T-helper 1 cell treated with Interleukin-12 subunit alpha and Interleukin-12 subunit beta and Interleukin-4 antibody, amounts not matched to agents 30 μg/mL and 1 μg/mL, for 36 hours (primary cell): ENCODE data around the gene PNKD.
A peak's percentile ranks its signal among the peaks of the same experiment; 100 is the strongest.
"Not testable (repeated sequence)": the region's sequence is repeated elsewhere in the genome, so short reads cannot be mapped to it uniquely, and the experiment has no call there.

Source experiments
- H3K27ac Mint-ChIP-seq: one replicate; pipeline ENCODE4 v1.8.0; 2021; ENCODE audit warnings: mild to moderate bottlenecking, mixed read lengths
- H3K27me3 Mint-ChIP-seq: one replicate; pipeline ENCODE4 v1.8.0; 2021; ENCODE audit warnings: low read depth, mixed read lengths
- H3K36me3 Mint-ChIP-seq: one replicate; pipeline ENCODE4 v1.8.0; 2021; ENCODE audit warnings: low read depth, mixed read lengths
- H3K4me1 Mint-ChIP-seq: one replicate; pipeline ENCODE4 v1.8.0; 2021; ENCODE audit warnings: low read depth, mixed read lengths
- H3K4me3 Mint-ChIP-seq: one replicate; pipeline ENCODE4 v1.8.0; 2021; ENCODE audit warnings: mild to moderate bottlenecking, moderate library complexity, mixed read lengths
- H3K9me3 Mint-ChIP-seq: one replicate; pipeline ENCODE4 v1.8.0; 2021; ENCODE audit warnings: mixed read lengths

PNKD gene

DNA sequence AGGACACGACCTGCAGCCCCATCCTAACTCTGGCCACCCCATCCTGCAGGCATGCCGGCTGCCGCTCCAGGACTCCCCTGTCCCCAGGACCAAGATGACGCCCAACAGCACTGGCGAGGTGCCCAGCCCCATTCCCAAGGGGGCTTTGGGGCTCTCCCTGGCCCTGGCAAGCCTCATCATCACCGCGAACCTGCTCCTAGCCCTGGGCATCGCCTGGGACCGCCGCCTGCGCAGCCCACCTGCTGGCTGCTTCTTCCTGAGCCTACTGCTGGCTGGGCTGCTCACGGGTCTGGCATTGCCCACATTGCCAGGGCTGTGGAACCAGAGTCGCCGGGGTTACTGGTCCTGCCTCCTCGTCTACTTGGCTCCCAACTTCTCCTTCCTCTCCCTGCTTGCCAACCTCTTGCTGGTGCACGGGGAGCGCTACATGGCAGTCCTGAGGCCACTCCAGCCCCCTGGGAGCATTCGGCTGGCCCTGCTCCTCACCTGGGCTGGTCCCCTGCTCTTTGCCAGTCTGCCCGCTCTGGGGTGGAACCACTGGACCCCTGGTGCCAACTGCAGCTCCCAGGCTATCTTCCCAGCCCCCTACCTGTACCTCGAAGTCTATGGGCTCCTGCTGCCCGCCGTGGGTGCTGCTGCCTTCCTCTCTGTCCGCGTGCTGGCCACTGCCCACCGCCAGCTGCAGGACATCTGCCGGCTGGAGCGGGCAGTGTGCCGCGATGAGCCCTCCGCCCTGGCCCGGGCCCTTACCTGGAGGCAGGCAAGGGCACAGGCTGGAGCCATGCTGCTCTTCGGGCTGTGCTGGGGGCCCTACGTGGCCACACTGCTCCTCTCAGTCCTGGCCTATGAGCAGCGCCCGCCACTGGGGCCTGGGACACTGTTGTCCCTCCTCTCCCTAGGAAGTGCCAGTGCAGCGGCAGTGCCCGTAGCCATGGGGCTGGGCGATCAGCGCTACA lies 7.4 kb upstream of the PNKD start:
- Mint-ChIP-seq H3K9me3 (no peaks in the 10 kb centered on the region), H3K27ac (no peak overlapping the region), H3K27me3 (no peaks in the 10 kb centered on the region), H3K4me1 (peaks cover 15% of the 10 kb centered on the region), H3K4me3 (no peak overlapping the region), H3K36me3 (peaks cover 15% of the 10 kb centered on the region)

GRCh38 chr2:218263817-218264641 lies 6.3 kb upstream of the PNKD start:
- peaks cover 15% of the 10 kb centered on the region for H3K4me1 Mint-ChIP-seq
- peak overlapping the region; percentile 65 for H3K27ac Mint-ChIP-seq
- H3K9me3 Mint-ChIP-seq: no peaks in the 10 kb centered on the region
- H3K4me3 Mint-ChIP-seq: no peak overlapping the region
- H3K36me3 Mint-ChIP-seq: peaks cover 15% of the 10 kb centered on the region
- no peaks in the 10 kb centered on the region for H3K27me3 Mint-ChIP-seq

GRCh38 chr2:218264773-218265561 lies 5.4 kb upstream of the PNKD start:
- Mint-ChIP-seq H3K4me1 (peaks cover 20% of the 10 kb centered on the region), H3K9me3 (no peaks in the 10 kb centered on the region), H3K36me3 (peaks cover 20% of the 10 kb centered on the region), H3K4me3 (no peak overlapping the region), H3K27ac (no peak overlapping the region), H3K27me3 (no peaks in the 10 kb centered on the region)

- peaks cover 22% of the 10 kb centered on the region for H3K4me1 Mint-ChIP-seq
These were observed 4.7 kb upstream of the PNKD start for GRCh38 chr2:218265626-218266025.

GRCh38 chr2:218266316-218266979 lies 3.9 kb upstream of the PNKD start:
- H3K9me3 Mint-ChIP-seq: no peaks in the 10 kb centered on the region
- peaks cover 23% of the 10 kb centered on the region for H3K36me3 Mint-ChIP-seq
- no peaks in the 10 kb centered on the region for H3K27me3 Mint-ChIP-seq
- H3K4me3 Mint-ChIP-seq: no peak overlapping the region
- peak overlapping the region; percentile 43 for H3K27ac Mint-ChIP-seq
- peaks cover 27% of the 10 kb centered on the region for H3K4me1 Mint-ChIP-seq

More at GRCh38 chr2:218265626-218266025, 4.7 kb upstream of the PNKD start:
- peaks cover 23% of the 10 kb centered on the region for H3K36me3 Mint-ChIP-seq
- H3K9me3 Mint-ChIP-seq: no peaks in the 10 kb centered on the region
- no peak overlapping the region for H3K4me3 Mint-ChIP-seq
- H3K27me3 Mint-ChIP-seq: no peaks in the 10 kb centered on the region
- no peak overlapping the region for H3K27ac Mint-ChIP-seq

- Mint-ChIP-seq H3K27me3 (no peaks in the 10 kb centered on the region), H3K9me3 (no peaks in the 10 kb centered on the region), H3K36me3 (peaks cover 23% of the 10 kb centered on the region), H3K27ac (no peak overlapping the region), H3K4me1 (peaks cover 35% of the 10 kb centered on the region), H3K4me3 (no peak overlapping the region)
These were observed 3.1 kb upstream of the PNKD start for GRCh38 chr2:218267259-218267658.

GRCh38 chr2:218270721-218271486 lies 585 bp downstream of the PNKD start:
- H3K4me1 Mint-ChIP-seq: peaks cover 34% of the 10 kb centered on the region
- H3K27me3 Mint-ChIP-seq: no peaks in the 10 kb centered on the region
- peak overlapping the region; percentile 93 for H3K4me3 Mint-ChIP-seq
- peaks cover 35% of the 10 kb centered on the region for H3K36me3 Mint-ChIP-seq
- peak overlapping the region; percentile 21 for H3K27ac Mint-ChIP-seq
- no peaks in the 10 kb centered on the region for H3K9me3 Mint-ChIP-seq

- no peaks in the 10 kb centered on the region for H3K27me3 Mint-ChIP-seq
- H3K4me1 Mint-ChIP-seq: peaks cover 33% of the 10 kb centered on the region
- no peak overlapping the region for H3K27ac Mint-ChIP-seq
- H3K36me3 Mint-ChIP-seq: peaks cover 37% of the 10 kb centered on the region
- H3K4me3 Mint-ChIP-seq: peak overlapping the region; percentile 93
- H3K9me3 Mint-ChIP-seq: no peaks in the 10 kb centered on the region
These were observed 1.1 kb downstream of the PNKD start for GRCh38 chr2:218271487-218271797.

GRCh38 chr2:218271865-218272530 lies 1.7 kb downstream of the PNKD start:
- no peaks in the 10 kb centered on the region for H3K27me3 Mint-ChIP-seq
- peak overlapping the region; percentile 8 for H3K27ac Mint-ChIP-seq
- H3K36me3 Mint-ChIP-seq: peaks cover 42% of the 10 kb centered on the region
- H3K9me3 Mint-ChIP-seq: no peaks in the 10 kb centered on the region
- H3K4me1 Mint-ChIP-seq: peaks cover 33% of the 10 kb centered on the region
- H3K4me3 Mint-ChIP-seq: peak overlapping the region; percentile 93

GRCh38 chr2:218272531-218273212 lies 2.4 kb downstream of the PNKD start:
- Mint-ChIP-seq H3K27me3 (no peaks in the 10 kb centered on the region), H3K27ac (no peak overlapping the region), H3K36me3 (peaks cover 42% of the 10 kb centered on the region), H3K9me3 (no peaks in the 10 kb centered on the region), H3K4me3 (peak overlapping the region; percentile 28), H3K4me1 (peaks cover 30% of the 10 kb centered on the region)

DNA sequence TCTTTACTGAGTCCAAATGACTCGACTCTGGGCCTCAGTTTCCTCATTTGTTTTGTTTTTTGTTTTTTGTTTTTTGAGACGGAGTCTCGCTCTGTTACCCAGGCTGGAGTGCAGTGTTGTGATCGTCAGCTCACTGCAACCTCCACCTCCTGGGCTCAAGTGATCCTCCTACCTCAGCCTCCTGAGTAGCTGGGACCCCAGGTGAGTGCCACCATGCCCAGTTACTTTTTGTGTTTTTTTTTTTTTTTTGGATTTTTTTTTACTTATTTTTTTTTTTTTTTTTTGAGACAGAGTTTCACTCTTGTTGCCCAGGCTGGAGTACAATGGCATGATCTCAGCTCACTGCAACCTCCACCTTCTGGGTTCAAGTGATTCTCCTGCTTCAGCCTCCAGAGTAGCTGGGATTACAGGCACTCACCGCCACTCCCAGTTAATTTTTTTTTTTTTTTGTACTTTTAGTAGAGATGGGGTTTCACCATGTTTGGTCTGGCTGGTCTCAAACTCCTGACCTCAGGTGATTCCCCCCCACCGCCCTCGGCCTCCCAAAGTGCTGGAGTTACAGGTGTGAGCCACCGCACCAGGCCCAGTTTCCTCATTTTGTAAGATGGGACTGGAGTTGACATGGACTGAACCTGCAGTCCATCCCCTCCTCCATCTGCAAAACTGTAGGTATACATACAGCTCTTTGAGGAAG lies 3.0 kb downstream of the PNKD start:
- not testable (repeated sequence) for H3K27me3 Mint-ChIP-seq, H3K9me3 Mint-ChIP-seq, H3K4me3 Mint-ChIP-seq
- Mint-ChIP-seq H3K4me1 (peaks cover 30% of the 10 kb centered on the region), H3K27ac (peak overlapping the region; percentile 36), H3K36me3 (peaks cover 42% of the 10 kb centered on the region)

GRCh38 chr2:218273908-218274249 lies 3.6 kb downstream of the PNKD start:
- no peak overlapping the region for H3K27ac Mint-ChIP-seq
- H3K4me3 Mint-ChIP-seq: no peak overlapping the region
- no peaks in the 10 kb centered on the region for H3K27me3 Mint-ChIP-seq
- H3K9me3 Mint-ChIP-seq: no peaks in the 10 kb centered on the region
- peaks cover 42% of the 10 kb centered on the region for H3K36me3 Mint-ChIP-seq
- H3K4me1 Mint-ChIP-seq: peaks cover 30% of the 10 kb centered on the region
